Esophagus squamous epithelium (tissue), 4 donors: Measurements from ENCODE around the gene PTPRM.

Source experiments
- POLR2A ChIP-seq, 4 donors: fragments of 450-650 bp; IDR thresholded peaks; one replicate each; pipeline ENCODE4 v1.6.1; 2017; ENCODE audit warnings: antibody characterized with exemption in 4 of 4, mild to moderate bottlenecking in 4 of 4, moderate library complexity in 3 of 4
- TF ChIP-seq, protein P1 (sequence below), 6 experiments: fragments of 450-650 bp in 4 of 6; fragments of 200-600 bp in 2 of 6; sonication (generic) in 2 of 6; IDR thresholded peaks; one replicate each; pipeline ENCODE4 v1.5.1; 2016 to 2019; ENCODE audit warnings: antibody characterized with exemption in 6 of 6, mild to moderate bottlenecking in 4 of 6, moderate library complexity in 4 of 6

DNA sequence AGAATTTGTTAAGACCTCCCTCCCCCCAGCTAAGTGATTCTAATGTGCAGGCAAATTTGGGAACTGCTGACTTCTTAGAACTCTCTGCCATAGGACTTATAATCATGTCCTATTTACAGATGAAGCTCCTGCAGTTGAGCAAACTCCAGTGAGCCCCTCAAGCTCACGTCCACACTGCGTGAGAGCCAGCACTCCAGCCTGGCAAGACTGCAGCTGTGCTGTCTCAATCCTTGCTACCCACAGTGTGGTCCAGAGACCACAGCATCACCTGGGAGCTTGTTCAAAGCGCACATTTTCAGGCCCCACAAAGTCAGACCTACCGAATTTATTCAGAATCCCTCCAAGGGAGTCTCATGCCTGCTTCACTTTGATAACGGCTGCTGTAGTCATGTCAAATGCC, 799.0 kb downstream of the PTPRM start:
- TF ChIP-seq POLR2A (IDR thresholded peaks at IDR 0.05): no peak
- TF ChIP-seq, protein P1, sequence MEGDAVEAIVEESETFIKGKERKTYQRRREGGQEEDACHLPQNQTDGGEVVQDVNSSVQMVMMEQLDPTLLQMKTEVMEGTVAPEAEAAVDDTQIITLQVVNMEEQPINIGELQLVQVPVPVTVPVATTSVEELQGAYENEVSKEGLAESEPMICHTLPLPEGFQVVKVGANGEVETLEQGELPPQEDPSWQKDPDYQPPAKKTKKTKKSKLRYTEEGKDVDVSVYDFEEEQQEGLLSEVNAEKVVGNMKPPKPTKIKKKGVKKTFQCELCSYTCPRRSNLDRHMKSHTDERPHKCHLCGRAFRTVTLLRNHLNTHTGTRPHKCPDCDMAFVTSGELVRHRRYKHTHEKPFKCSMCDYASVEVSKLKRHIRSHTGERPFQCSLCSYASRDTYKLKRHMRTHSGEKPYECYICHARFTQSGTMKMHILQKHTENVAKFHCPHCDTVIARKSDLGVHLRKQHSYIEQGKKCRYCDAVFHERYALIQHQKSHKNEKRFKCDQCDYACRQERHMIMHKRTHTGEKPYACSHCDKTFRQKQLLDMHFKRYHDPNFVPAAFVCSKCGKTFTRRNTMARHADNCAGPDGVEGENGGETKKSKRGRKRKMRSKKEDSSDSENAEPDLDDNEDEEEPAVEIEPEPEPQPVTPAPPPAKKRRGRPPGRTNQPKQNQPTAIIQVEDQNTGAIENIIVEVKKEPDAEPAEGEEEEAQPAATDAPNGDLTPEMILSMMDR (IDR thresholded peaks at IDR 0.05): no peak
